ENCODE data around the gene ID3. TPM values are rescaled to one million over a fixed set of nuclear protein-coding genes. Genes with fewer than 3 reads are reported as not detected.

ID3 gene
- total RNA-seq, 1 donor from 2014 or later, result 487 TPM

DNA sequence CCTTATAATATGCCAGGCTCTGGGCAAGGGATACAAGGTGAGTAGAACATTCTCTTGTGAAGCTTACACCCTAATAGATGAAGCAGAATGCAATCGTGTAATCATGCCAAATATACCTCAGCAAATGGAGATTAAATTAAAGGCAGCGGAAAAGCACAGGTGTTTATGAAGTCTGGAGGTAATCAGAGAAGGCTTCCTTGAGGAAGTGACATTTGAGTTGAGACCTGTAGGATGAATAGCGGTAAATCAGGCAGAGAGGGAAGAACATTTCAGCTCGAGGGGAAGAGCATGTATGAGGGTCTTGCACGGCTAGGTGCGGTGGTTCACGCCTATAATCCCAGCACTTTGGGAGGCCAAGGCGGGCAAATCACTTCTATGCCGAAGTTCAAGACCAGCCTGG lies 41.7 kb downstream of the ID3 start:
- H3K4me3 Mint-ChIP-seq, result no peak overlapping the region
- H3K9me3 Mint-ChIP-seq, result no peaks in the 10 kb centered on the region
- H3K27me3 Mint-ChIP-seq (ENCODE audit: low read depth), result no peaks in the 10 kb centered on the region
- H3K36me3 Mint-ChIP-seq, result peaks cover 8% of the 10 kb centered on the region
- H3K27ac Mint-ChIP-seq, result no peak overlapping the region
- DNase-seq (ENCODE audit: low spot score in 2 of 2, unreplicated experiment in 2 of 2), result no peak
- TF ChIP-seq, protein P1, sequence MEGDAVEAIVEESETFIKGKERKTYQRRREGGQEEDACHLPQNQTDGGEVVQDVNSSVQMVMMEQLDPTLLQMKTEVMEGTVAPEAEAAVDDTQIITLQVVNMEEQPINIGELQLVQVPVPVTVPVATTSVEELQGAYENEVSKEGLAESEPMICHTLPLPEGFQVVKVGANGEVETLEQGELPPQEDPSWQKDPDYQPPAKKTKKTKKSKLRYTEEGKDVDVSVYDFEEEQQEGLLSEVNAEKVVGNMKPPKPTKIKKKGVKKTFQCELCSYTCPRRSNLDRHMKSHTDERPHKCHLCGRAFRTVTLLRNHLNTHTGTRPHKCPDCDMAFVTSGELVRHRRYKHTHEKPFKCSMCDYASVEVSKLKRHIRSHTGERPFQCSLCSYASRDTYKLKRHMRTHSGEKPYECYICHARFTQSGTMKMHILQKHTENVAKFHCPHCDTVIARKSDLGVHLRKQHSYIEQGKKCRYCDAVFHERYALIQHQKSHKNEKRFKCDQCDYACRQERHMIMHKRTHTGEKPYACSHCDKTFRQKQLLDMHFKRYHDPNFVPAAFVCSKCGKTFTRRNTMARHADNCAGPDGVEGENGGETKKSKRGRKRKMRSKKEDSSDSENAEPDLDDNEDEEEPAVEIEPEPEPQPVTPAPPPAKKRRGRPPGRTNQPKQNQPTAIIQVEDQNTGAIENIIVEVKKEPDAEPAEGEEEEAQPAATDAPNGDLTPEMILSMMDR (IDR thresholded peaks at IDR 0.05; ENCODE audit: unreplicated experiment), result no peak
- H3K4me1 Mint-ChIP-seq, result no peaks in the 10 kb centered on the region

DNA sequence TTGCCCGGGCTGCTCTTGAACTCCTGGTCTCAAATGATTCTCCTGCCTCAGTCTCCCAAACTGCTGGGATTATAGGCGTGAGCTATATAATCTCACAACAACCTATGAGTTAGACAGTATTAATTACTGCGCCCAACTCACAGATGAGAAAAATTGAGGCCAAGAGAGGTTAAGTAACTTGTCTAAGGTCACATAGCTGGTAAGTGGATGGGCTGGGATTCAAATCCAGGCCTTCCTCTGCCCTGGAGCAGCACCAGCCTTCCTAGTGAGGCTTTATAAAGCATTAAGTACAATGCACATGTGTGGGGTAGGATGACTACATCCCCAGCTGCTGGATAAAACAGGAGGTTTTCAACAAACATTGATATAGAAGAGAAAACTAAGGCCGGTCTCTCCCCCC lies 43.4 kb downstream of the ID3 start:
- no peak overlapping the region for H3K4me3 Mint-ChIP-seq
- no peaks in the 10 kb centered on the region for H3K27me3 Mint-ChIP-seq (ENCODE audit: low read depth)

DNA sequence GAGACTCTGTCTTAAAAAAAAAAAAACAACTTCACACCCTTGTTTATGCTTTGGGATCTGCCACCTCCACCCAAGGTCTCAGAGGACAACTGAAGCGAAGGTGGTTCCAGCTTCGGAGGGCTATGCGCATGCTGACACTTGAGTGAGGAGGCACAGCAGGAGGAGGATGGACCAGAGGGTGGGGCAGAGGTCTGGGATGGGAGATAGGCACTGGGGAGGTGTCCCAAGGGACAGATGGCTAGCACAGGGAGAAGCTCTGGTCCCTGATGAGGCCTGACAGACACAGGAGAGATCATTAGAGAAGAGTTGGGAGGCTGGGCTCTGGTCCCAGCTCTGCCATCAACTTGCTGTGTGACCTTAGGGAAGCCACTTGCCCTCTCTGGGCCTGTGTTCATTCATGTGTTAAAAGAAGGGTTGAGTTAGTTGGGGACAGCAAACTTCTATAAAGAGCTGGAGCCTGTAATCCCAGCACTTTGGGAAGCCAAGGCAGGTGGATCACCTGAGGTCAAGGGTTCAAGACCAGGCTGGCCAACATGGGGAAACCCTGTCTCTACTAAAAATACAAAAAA lies 45.1 kb downstream of the ID3 start:
- Mint-ChIP-seq H3K27ac (no peak overlapping the region), H3K4me3 (no peak overlapping the region), H3K9me3 (no peaks in the 10 kb centered on the region), H3K36me3 (peaks cover 5% of the 10 kb centered on the region), H3K27me3 (ENCODE audit: low read depth) (no peaks in the 10 kb centered on the region), H3K4me1 (no peaks in the 10 kb centered on the region)
- TF ChIP-seq, protein P1 (IDR thresholded peaks at IDR 0.05; ENCODE audit: unreplicated experiment), result no peak
- no peak for DNase-seq (ENCODE audit: low spot score in 2 of 2, unreplicated experiment in 2 of 2)

More for the DNA sequence above, 43.4 kb downstream of the ID3 start:
- H3K4me1 Mint-ChIP-seq, result no peaks in the 10 kb centered on the region
- DNase-seq (ENCODE audit: low spot score in 2 of 2, unreplicated experiment in 2 of 2), result no peak
- H3K9me3 Mint-ChIP-seq, result no peaks in the 10 kb centered on the region
- TF ChIP-seq, protein P1 (IDR thresholded peaks at IDR 0.05; ENCODE audit: unreplicated experiment), result no peak
- no peak overlapping the region for H3K27ac Mint-ChIP-seq
- peaks cover 4% of the 10 kb centered on the region for H3K36me3 Mint-ChIP-seq

- Mint-ChIP-seq H3K4me3 (no peak overlapping the region), H3K27ac (no peak overlapping the region), H3K9me3 (no peaks in the 10 kb centered on the region), H3K36me3 (peaks cover 2% of the 10 kb centered on the region), H3K4me1 (no peaks in the 10 kb centered on the region), H3K27me3 (ENCODE audit: low read depth) (no peaks in the 10 kb centered on the region)
- no peak for DNase-seq (ENCODE audit: low spot score in 2 of 2, unreplicated experiment in 2 of 2)
- TF ChIP-seq, protein P1 (IDR thresholded peaks at IDR 0.05; ENCODE audit: unreplicated experiment), result no peak
Observed at GRCh38 chr1:23509896-23510295, 49.4 kb downstream of the ID3 start.

Other genes starting within 250 kb of the ID3 start
- gene HNRNPR, start 215.2 kb downstream of the ID3 start, total RNA-seq, result 199 to 205 TPM (median 203 TPM) in 3 replicates
- gene ZNF436, start 189.7 kb downstream of the ID3 start, total RNA-seq, result 33.7 to 35.7 TPM (median 34.6 TPM) in 3 replicates
- gene TCEA3, start 134.8 kb downstream of the ID3 start, total RNA-seq, result 8.0 to 10.0 TPM (median 9.9 TPM) in 3 replicates
- 87.7 to 96.6 TPM (median 95.8 TPM) in 3 replicates for gene ASAP3, start 75.3 kb downstream of the ID3 start, total RNA-seq
- 4.2 to 5.7 TPM (median 4.8 TPM) in 3 replicates for gene E2F2, start 28.3 kb downstream of the ID3 start, total RNA-seq
- gene RPL11, start 132.3 kb upstream of the ID3 start, total RNA-seq, result 1,158 to 1,228 TPM (median 1,198 TPM) in 3 replicates
- 28.4 to 31.5 TPM (median 30.4 TPM) in 3 replicates for gene ELOA, start 184.0 kb upstream of the ID3 start, total RNA-seq
- 52.1 to 53.9 TPM (median 52.7 TPM) in 3 replicates for gene PITHD1, start 218.9 kb upstream of the ID3 start, total RNA-seq
- gene LYPLA2, start 231.6 kb upstream of the ID3 start, total RNA-seq, result 75.5 to 79.1 TPM (median 76.3 TPM) in 3 replicates
- gene GALE, start 241.3 kb upstream of the ID3 start, total RNA-seq, result 22.5 to 26.9 TPM (median 26.9 TPM) in 3 replicates